Thyroid gland (tissue), 4 donors: ENCODE data around the gene DRD2.

ENCODE experiments used
- POLR2A ChIP-seq, 2 donors: fragments of 450-650 bp; IDR thresholded peaks; one replicate each; pipeline ENCODE4 v1.6.1; 2017; ENCODE audit warnings: antibody characterized with exemption in 2 of 2, mild to moderate bottlenecking in 2 of 2, moderate library complexity in 1 of 2
- TF ChIP-seq, protein P1 (sequence below), 6 experiments: fragments of 200-600 bp in 3 of 6; fragments of 450-650 bp in 3 of 6; sonication (generic) in 3 of 6; IDR thresholded peaks; one replicate each; pipeline ENCODE4 v1.5.1; 2016 to 2019; ENCODE audit warnings: antibody characterized with exemption in 6 of 6, mild to moderate bottlenecking in 2 of 6, inconsistent platforms in 1 of 6, moderate library complexity in 1 of 6

DNA sequence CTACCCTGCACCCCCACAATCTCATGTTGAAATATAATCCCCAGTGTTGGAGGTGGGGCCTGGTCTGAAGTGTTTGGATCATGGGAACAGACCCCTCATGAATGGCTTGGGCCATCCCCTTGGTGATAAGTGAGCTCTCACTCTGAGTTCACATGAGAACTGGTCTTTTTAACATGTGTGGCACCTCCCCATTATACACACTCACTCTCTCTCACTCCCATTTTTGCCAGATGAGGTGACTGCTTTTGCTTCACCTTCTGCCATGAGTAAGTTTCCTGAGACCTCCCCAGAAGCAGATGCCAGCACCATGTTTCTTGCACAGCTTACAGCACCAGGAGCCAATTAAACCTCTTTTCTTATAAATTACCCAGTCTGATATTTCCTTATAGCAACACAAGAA, 32.1 kb upstream of the DRD2 start:
- TF ChIP-seq, protein P1, sequence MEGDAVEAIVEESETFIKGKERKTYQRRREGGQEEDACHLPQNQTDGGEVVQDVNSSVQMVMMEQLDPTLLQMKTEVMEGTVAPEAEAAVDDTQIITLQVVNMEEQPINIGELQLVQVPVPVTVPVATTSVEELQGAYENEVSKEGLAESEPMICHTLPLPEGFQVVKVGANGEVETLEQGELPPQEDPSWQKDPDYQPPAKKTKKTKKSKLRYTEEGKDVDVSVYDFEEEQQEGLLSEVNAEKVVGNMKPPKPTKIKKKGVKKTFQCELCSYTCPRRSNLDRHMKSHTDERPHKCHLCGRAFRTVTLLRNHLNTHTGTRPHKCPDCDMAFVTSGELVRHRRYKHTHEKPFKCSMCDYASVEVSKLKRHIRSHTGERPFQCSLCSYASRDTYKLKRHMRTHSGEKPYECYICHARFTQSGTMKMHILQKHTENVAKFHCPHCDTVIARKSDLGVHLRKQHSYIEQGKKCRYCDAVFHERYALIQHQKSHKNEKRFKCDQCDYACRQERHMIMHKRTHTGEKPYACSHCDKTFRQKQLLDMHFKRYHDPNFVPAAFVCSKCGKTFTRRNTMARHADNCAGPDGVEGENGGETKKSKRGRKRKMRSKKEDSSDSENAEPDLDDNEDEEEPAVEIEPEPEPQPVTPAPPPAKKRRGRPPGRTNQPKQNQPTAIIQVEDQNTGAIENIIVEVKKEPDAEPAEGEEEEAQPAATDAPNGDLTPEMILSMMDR (IDR thresholded peaks at IDR 0.05), result no peak
- no peak for TF ChIP-seq POLR2A (IDR thresholded peaks at IDR 0.05)
